ENCODE results near the gene PAN3. TPM values are rescaled to one million over a fixed set of nuclear protein-coding genes. Genes with fewer than 3 reads are reported as not detected.

Gene PAN3
- total RNA-seq, 1 experiment from 2014 or later: 32.9 TPM

DNA sequence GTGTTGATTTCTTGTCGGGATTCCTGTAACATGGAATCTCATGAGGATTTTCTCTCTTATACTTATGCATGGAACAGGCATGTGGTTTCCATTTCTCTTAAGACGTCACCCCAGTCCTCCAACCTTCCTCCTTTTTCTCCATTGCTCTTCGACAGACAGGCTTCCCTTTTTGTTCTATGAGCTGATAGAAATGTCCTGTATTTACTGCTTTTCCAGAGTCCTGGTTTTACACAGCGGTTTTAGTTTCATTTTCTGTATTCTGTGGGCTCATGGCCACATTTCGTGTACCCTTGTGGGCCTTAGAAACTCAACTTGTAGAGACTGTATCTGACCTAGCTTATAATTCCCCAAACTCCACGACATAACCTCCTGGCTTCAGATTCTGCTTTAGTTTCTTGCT is 113.1 kb downstream of the PAN3 start:
- ChIA-PET POLR2A (no interaction called here), CTCF (no interaction called here)
- H3K27ac Mint-ChIP-seq (ENCODE audit: low read depth, unreplicated experiment): no peak overlapping the region
- intact Hi-C loops (cut with micrococcal nuclease): no loop called here
- TF ChIP-seq, protein P1, sequence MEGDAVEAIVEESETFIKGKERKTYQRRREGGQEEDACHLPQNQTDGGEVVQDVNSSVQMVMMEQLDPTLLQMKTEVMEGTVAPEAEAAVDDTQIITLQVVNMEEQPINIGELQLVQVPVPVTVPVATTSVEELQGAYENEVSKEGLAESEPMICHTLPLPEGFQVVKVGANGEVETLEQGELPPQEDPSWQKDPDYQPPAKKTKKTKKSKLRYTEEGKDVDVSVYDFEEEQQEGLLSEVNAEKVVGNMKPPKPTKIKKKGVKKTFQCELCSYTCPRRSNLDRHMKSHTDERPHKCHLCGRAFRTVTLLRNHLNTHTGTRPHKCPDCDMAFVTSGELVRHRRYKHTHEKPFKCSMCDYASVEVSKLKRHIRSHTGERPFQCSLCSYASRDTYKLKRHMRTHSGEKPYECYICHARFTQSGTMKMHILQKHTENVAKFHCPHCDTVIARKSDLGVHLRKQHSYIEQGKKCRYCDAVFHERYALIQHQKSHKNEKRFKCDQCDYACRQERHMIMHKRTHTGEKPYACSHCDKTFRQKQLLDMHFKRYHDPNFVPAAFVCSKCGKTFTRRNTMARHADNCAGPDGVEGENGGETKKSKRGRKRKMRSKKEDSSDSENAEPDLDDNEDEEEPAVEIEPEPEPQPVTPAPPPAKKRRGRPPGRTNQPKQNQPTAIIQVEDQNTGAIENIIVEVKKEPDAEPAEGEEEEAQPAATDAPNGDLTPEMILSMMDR (IDR thresholded peaks at IDR 0.05; ENCODE audit: unreplicated experiment): no peak
- peaks cover 3% of the 10 kb centered on the region for H3K9me3 Mint-ChIP-seq (ENCODE audit: unreplicated experiment)
- H3K36me3 Mint-ChIP-seq (ENCODE audit: insufficient read depth, unreplicated experiment): peaks cover 41% of the 10 kb centered on the region
- BruUV-seq (replicated peaks): no TSS peak
- H3K27me3 Mint-ChIP-seq (ENCODE audit: insufficient read depth, unreplicated experiment): no peaks in the 10 kb centered on the region
- no peak for DNase-seq (ENCODE audit: unreplicated experiment)
- H3K4me3 Mint-ChIP-seq (ENCODE audit: unreplicated experiment): no peak overlapping the region
- H3K4me1 Mint-ChIP-seq (ENCODE audit: insufficient read depth, unreplicated experiment): no peaks in the 10 kb centered on the region

DNA sequence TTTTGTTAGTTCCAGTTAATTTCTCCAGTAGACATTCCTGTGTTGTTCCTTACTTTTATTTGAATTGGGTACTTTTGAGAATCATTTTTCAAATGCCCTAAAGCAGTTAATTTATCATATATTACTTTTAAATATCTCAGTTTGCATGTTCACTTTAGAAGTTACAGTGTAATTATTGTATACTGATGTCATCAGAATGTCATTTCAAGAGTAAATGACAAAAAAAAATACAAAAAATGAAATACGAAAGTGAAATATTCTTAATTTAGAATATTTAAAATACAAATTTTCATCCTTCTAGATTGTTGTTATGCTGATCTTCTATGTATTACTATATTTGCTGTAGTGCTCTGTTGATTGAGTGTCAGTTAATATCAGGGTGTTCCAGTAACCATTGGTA is 114.2 kb downstream of the PAN3 start:
- DNase-seq (ENCODE audit: unreplicated experiment): no peak
- Mint-ChIP-seq H3K36me3 (ENCODE audit: insufficient read depth, unreplicated experiment) (peaks cover 48% of the 10 kb centered on the region), H3K27me3 (ENCODE audit: insufficient read depth, unreplicated experiment) (no peaks in the 10 kb centered on the region), H3K4me1 (ENCODE audit: insufficient read depth, unreplicated experiment) (no peaks in the 10 kb centered on the region), H3K27ac (ENCODE audit: low read depth, unreplicated experiment) (no peak overlapping the region), H3K4me3 (ENCODE audit: unreplicated experiment) (no peak overlapping the region), H3K9me3 (ENCODE audit: unreplicated experiment) (no peaks in the 10 kb centered on the region)
- intact Hi-C loops (cut with micrococcal nuclease): no loop called here
- POLR2A ChIA-PET: no interaction called here
- BruUV-seq (replicated peaks): no TSS peak
- CTCF ChIA-PET: no interaction called here
- TF ChIP-seq, protein P1 (IDR thresholded peaks at IDR 0.05; ENCODE audit: unreplicated experiment): no peak

DNA sequence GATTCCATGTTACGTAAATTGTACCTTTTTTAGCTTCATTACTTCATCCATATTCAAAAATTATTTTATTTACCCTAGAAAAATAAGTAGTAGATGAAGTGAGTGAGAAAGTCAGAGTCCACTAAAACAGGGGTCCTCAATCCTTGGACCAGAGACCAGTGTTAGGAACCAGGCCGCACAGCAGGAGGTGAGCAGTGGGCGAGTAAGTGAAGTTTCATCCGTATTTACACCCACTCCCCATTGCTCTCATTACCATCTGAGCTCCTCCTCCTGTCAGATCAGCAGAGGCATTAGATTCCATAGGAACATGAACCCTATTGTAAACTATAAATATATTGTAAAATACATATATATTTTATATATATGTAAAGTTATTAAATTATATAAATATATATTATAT is 119.0 kb downstream of the PAN3 start:
- CTCF ChIA-PET: interaction anchor here (0.6 kb wide), 1 partner anchor 427 kb away, joined by 3 read pairs; no protein-coding TSS in a partner anchor
- intact Hi-C loops (cut with micrococcal nuclease): no loop called here
- BruUV-seq (replicated peaks): no TSS peak

DNA sequence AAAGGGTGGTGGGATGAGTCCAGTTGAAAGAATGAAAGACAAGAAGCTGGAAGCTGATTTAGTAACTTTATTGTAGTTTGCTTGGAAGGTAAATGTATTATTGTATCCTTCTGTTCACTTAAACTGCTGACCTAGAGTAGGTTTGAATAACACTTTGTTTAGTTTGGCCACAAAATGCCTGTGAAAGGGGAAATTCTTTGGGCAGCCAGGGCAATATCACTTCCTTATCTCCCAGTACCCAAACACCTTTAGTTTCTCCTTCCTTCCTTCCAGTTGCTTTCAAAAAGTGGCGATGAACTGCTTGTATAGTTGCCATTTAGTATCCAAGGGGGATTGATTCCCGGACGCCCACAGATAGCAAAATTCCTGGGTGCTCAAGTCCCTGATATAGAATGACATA is 120.1 kb downstream of the PAN3 start:
- intact Hi-C loops (cut with micrococcal nuclease): no loop called here
- TF ChIP-seq, protein P1 (IDR thresholded peaks at IDR 0.05; ENCODE audit: unreplicated experiment): no peak
- Mint-ChIP-seq H3K27me3 (ENCODE audit: insufficient read depth, unreplicated experiment) (no peaks in the 10 kb centered on the region), H3K9me3 (ENCODE audit: unreplicated experiment) (no peaks in the 10 kb centered on the region), H3K36me3 (ENCODE audit: insufficient read depth, unreplicated experiment) (peaks cover 61% of the 10 kb centered on the region), H3K4me3 (ENCODE audit: unreplicated experiment) (no peak overlapping the region), H3K4me1 (ENCODE audit: insufficient read depth, unreplicated experiment) (no peaks in the 10 kb centered on the region), H3K27ac (ENCODE audit: low read depth, unreplicated experiment) (no peak overlapping the region)
- ChIA-PET CTCF (no interaction called here), POLR2A (interaction anchor here (0.5 to 1.3 kb wide), 2 partner anchors 15 to 54 kb away, joined by 3 to 4 read pairs; no protein-coding TSS in a partner anchor)
- no TSS peak for BruUV-seq (replicated peaks)
- no peak for DNase-seq (ENCODE audit: unreplicated experiment)

More for the DNA sequence above, 119.0 kb downstream of the PAN3 start:
- Mint-ChIP-seq H3K36me3 (ENCODE audit: insufficient read depth, unreplicated experiment) (peaks cover 53% of the 10 kb centered on the region), H3K4me1 (ENCODE audit: insufficient read depth, unreplicated experiment) (no peaks in the 10 kb centered on the region), H3K27ac (ENCODE audit: low read depth, unreplicated experiment) (no peak overlapping the region), H3K27me3 (ENCODE audit: insufficient read depth, unreplicated experiment) (no peaks in the 10 kb centered on the region), H3K4me3 (ENCODE audit: unreplicated experiment) (no peak overlapping the region), H3K9me3 (ENCODE audit: unreplicated experiment) (no peaks in the 10 kb centered on the region)
- TF ChIP-seq, protein P1 (IDR thresholded peaks at IDR 0.05; ENCODE audit: unreplicated experiment): no peak
- DNase-seq (ENCODE audit: unreplicated experiment): no peak
- POLR2A ChIA-PET: interaction anchor here (1.3 kb wide), 1 partner anchor 53 kb away, joined by 3 read pairs; no protein-coding TSS in a partner anchor

Data from MCF 10A (cell line).